ENCODE measurements around the gene SENP1.

SENP1 gene

GRCh38 chr12:48070731-48071130 is 35.1 kb downstream of the SENP1 start:
- Histone ChIP-seq H3K4me3 (ENCODE audit: low read length in 2 of 2) (no peak overlapping the region), H3K36me3 (ENCODE audit: control insufficient read depth in 2 of 2, insufficient read depth in 2 of 2, low read length in 2 of 2) (peaks cover 29 to 41% of the 10 kb centered on the region in 2 donors), H3K4me1 (ENCODE audit: control insufficient read depth in 2 of 2, insufficient read depth in 2 of 2, low read length in 2 of 2) (no peaks in the 10 kb centered on the region), H3K9ac (ENCODE audit: low read depth in 1 of 2, low read length in 2 of 2) (no peak overlapping the region), H3K27ac (ENCODE audit: low read depth in 2 of 2, low read length in 2 of 2) (no peak overlapping the region), H3K9me3 (ENCODE audit: control insufficient read depth in 2 of 2, low read length in 2 of 2) (no peaks in the 10 kb centered on the region), H3K27me3 (ENCODE audit: control insufficient read depth in 2 of 2, insufficient read depth in 2 of 2, low read length in 2 of 2) (no peaks in the 10 kb centered on the region)

- Histone ChIP-seq H3K9ac (ENCODE audit: low read depth in 1 of 2, low read length in 2 of 2) (no peak overlapping the region), H3K36me3 (ENCODE audit: control insufficient read depth in 2 of 2, insufficient read depth in 2 of 2, low read length in 2 of 2) (peaks cover 34 to 48% of the 10 kb centered on the region in 2 donors), H3K9me3 (ENCODE audit: control insufficient read depth in 2 of 2, low read length in 2 of 2) (no peaks in the 10 kb centered on the region), H3K27ac (ENCODE audit: low read depth in 2 of 2, low read length in 2 of 2) (no peak overlapping the region), H3K4me3 (ENCODE audit: low read length in 2 of 2) (no peak overlapping the region), H3K4me1 (ENCODE audit: control insufficient read depth in 2 of 2, insufficient read depth in 2 of 2, low read length in 2 of 2) (no peaks in the 10 kb centered on the region), H3K27me3 (ENCODE audit: control insufficient read depth in 2 of 2, insufficient read depth in 2 of 2, low read length in 2 of 2) (no peaks in the 10 kb centered on the region)
Measured at GRCh38 chr12:48070033-48070432, 35.8 kb downstream of the SENP1 start.

GRCh38 chr12:48069241-48069640 is 36.6 kb downstream of the SENP1 start:
- Histone ChIP-seq H3K9me3 (ENCODE audit: control insufficient read depth in 2 of 2, low read length in 2 of 2) (no peaks in the 10 kb centered on the region), H3K27ac (ENCODE audit: low read depth in 2 of 2, low read length in 2 of 2) (no peak overlapping the region), H3K36me3 (ENCODE audit: control insufficient read depth in 2 of 2, insufficient read depth in 2 of 2, low read length in 2 of 2) (peaks cover 36 to 51% of the 10 kb centered on the region in 2 donors), H3K27me3 (ENCODE audit: control insufficient read depth in 2 of 2, insufficient read depth in 2 of 2, low read length in 2 of 2) (no peaks in the 10 kb centered on the region), H3K4me3 (ENCODE audit: low read length in 2 of 2) (no peak overlapping the region), H3K9ac (ENCODE audit: low read depth in 1 of 2, low read length in 2 of 2) (no peak overlapping the region), H3K4me1 (ENCODE audit: control insufficient read depth in 2 of 2, insufficient read depth in 2 of 2, low read length in 2 of 2) (no peaks in the 10 kb centered on the region)

- Histone ChIP-seq H3K36me3 (ENCODE audit: control insufficient read depth in 2 of 2, insufficient read depth in 2 of 2, low read length in 2 of 2) (peaks cover 33 to 50% of the 10 kb centered on the region in 2 donors), H3K4me3 (ENCODE audit: low read length in 2 of 2) (no peak overlapping the region), H3K27me3 (ENCODE audit: control insufficient read depth in 2 of 2, insufficient read depth in 2 of 2, low read length in 2 of 2) (no peaks in the 10 kb centered on the region)
Measured at GRCh38 chr12:48068457-48068856, 37.4 kb downstream of the SENP1 start.

GRCh38 chr12:48067250-48067938 is 38.5 kb downstream of the SENP1 start:
- Histone ChIP-seq H3K9ac (ENCODE audit: low read depth in 1 of 2, low read length in 2 of 2) (no peak overlapping the region), H3K9me3 (ENCODE audit: control insufficient read depth in 2 of 2, low read length in 2 of 2) (no peaks in the 10 kb centered on the region), H3K27ac (ENCODE audit: low read depth in 2 of 2, low read length in 2 of 2) (no peak overlapping the region), H3K36me3 (ENCODE audit: control insufficient read depth in 2 of 2, insufficient read depth in 2 of 2, low read length in 2 of 2) (peaks cover 35 to 50% of the 10 kb centered on the region in 2 donors), H3K4me3 (ENCODE audit: low read length in 2 of 2) (no peak overlapping the region), H3K4me1 (ENCODE audit: control insufficient read depth in 2 of 2, insufficient read depth in 2 of 2, low read length in 2 of 2) (no peaks in the 10 kb centered on the region), H3K27me3 (ENCODE audit: control insufficient read depth in 2 of 2, insufficient read depth in 2 of 2, low read length in 2 of 2) (no peaks in the 10 kb centered on the region)

More at GRCh38 chr12:48068457-48068856, 37.4 kb downstream of the SENP1 start:
- Histone ChIP-seq H3K4me1 (ENCODE audit: control insufficient read depth in 2 of 2, insufficient read depth in 2 of 2, low read length in 2 of 2) (no peaks in the 10 kb centered on the region), H3K27ac (ENCODE audit: low read depth in 2 of 2, low read length in 2 of 2) (no peak overlapping the region), H3K9me3 (ENCODE audit: control insufficient read depth in 2 of 2, low read length in 2 of 2) (no peaks in the 10 kb centered on the region), H3K9ac (ENCODE audit: low read depth in 1 of 2, low read length in 2 of 2) (no peak overlapping the region)

- peaks cover 29 to 54% of the 10 kb centered on the region in 2 donors for H3K36me3 ChIP-seq (ENCODE audit: control insufficient read depth in 2 of 2, insufficient read depth in 2 of 2, low read length in 2 of 2)
Measured at GRCh38 chr12:48065041-48065440, 40.8 kb downstream of the SENP1 start.

GRCh38 chr12:48063530-48063929 is 42.3 kb downstream of the SENP1 start:
- no peak overlapping the region for H3K9ac ChIP-seq (ENCODE audit: low read depth in 1 of 2, low read length in 2 of 2)
- H3K27ac ChIP-seq (ENCODE audit: low read depth in 2 of 2, low read length in 2 of 2) = no peak overlapping the region
- H3K36me3 ChIP-seq (ENCODE audit: control insufficient read depth in 2 of 2, insufficient read depth in 2 of 2, low read length in 2 of 2) = peaks cover 34 to 58% of the 10 kb centered on the region in 2 donors
- H3K4me3 ChIP-seq (ENCODE audit: low read length in 2 of 2) = no peak overlapping the region
- H3K9me3 ChIP-seq (ENCODE audit: control insufficient read depth in 2 of 2, low read length in 2 of 2) = no peaks in the 10 kb centered on the region
- H3K4me1 ChIP-seq (ENCODE audit: control insufficient read depth in 2 of 2, insufficient read depth in 2 of 2, low read length in 2 of 2) = no peaks in the 10 kb centered on the region
- H3K27me3 ChIP-seq (ENCODE audit: control insufficient read depth in 2 of 2, insufficient read depth in 2 of 2, low read length in 2 of 2) = no peaks in the 10 kb centered on the region

More at GRCh38 chr12:48065041-48065440, 40.8 kb downstream of the SENP1 start:
- Histone ChIP-seq H3K9ac (ENCODE audit: low read depth in 1 of 2, low read length in 2 of 2) (no peak overlapping the region), H3K4me3 (ENCODE audit: low read length in 2 of 2) (no peak overlapping the region), H3K9me3 (ENCODE audit: control insufficient read depth in 2 of 2, low read length in 2 of 2) (no peaks in the 10 kb centered on the region), H3K27me3 (ENCODE audit: control insufficient read depth in 2 of 2, insufficient read depth in 2 of 2, low read length in 2 of 2) (no peaks in the 10 kb centered on the region), H3K27ac (ENCODE audit: low read depth in 2 of 2, low read length in 2 of 2) (no peak overlapping the region), H3K4me1 (ENCODE audit: control insufficient read depth in 2 of 2, insufficient read depth in 2 of 2, low read length in 2 of 2) (no peaks in the 10 kb centered on the region)

GRCh38 chr12:48061938-48062719 is 43.8 kb downstream of the SENP1 start:
- Histone ChIP-seq H3K9me3 (ENCODE audit: control insufficient read depth in 2 of 2, low read length in 2 of 2) (no peaks in the 10 kb centered on the region), H3K4me3 (ENCODE audit: low read length in 2 of 2) (no peak overlapping the region), H3K27ac (ENCODE audit: low read depth in 2 of 2, low read length in 2 of 2) (no peak overlapping the region), H3K36me3 (ENCODE audit: control insufficient read depth in 2 of 2, insufficient read depth in 2 of 2, low read length in 2 of 2) (peaks cover 34 to 61% of the 10 kb centered on the region in 2 donors), H3K4me1 (ENCODE audit: control insufficient read depth in 2 of 2, insufficient read depth in 2 of 2, low read length in 2 of 2) (no peaks in the 10 kb centered on the region), H3K27me3 (ENCODE audit: control insufficient read depth in 2 of 2, insufficient read depth in 2 of 2, low read length in 2 of 2) (no peaks in the 10 kb centered on the region), H3K9ac (ENCODE audit: low read depth in 1 of 2, low read length in 2 of 2) (no peak overlapping the region)

- no peaks in the 10 kb centered on the region for H3K27me3 ChIP-seq (ENCODE audit: control insufficient read depth in 2 of 2, insufficient read depth in 2 of 2, low read length in 2 of 2)
- no peak overlapping the region for H3K9ac ChIP-seq (ENCODE audit: low read depth in 1 of 2, low read length in 2 of 2)
- H3K4me3 ChIP-seq (ENCODE audit: low read length in 2 of 2) = no peak overlapping the region
- no peak overlapping the region for H3K27ac ChIP-seq (ENCODE audit: low read depth in 2 of 2, low read length in 2 of 2)
- peaks cover 33 to 58% of the 10 kb centered on the region in 2 donors for H3K36me3 ChIP-seq (ENCODE audit: control insufficient read depth in 2 of 2, insufficient read depth in 2 of 2, low read length in 2 of 2)
- H3K9me3 ChIP-seq (ENCODE audit: control insufficient read depth in 2 of 2, low read length in 2 of 2) = no peaks in the 10 kb centered on the region
- no peaks in the 10 kb centered on the region for H3K4me1 ChIP-seq (ENCODE audit: control insufficient read depth in 2 of 2, insufficient read depth in 2 of 2, low read length in 2 of 2)
Measured at GRCh38 chr12:48060474-48060873, 45.4 kb downstream of the SENP1 start.

GRCh38 chr12:48058771-48059170 is 47.1 kb downstream of the SENP1 start:
- peaks cover 24 to 47% of the 10 kb centered on the region in 2 donors for H3K36me3 ChIP-seq (ENCODE audit: control insufficient read depth in 2 of 2, insufficient read depth in 2 of 2, low read length in 2 of 2)
- no peaks in the 10 kb centered on the region for H3K9me3 ChIP-seq (ENCODE audit: control insufficient read depth in 2 of 2, low read length in 2 of 2)
- H3K27ac ChIP-seq (ENCODE audit: low read depth in 2 of 2, low read length in 2 of 2) = no peak overlapping the region
- no peak overlapping the region for H3K9ac ChIP-seq (ENCODE audit: low read depth in 1 of 2, low read length in 2 of 2)
- no peaks in the 10 kb centered on the region for H3K27me3 ChIP-seq (ENCODE audit: control insufficient read depth in 2 of 2, insufficient read depth in 2 of 2, low read length in 2 of 2)
- no peak overlapping the region for H3K4me3 ChIP-seq (ENCODE audit: low read length in 2 of 2)
- H3K4me1 ChIP-seq (ENCODE audit: control insufficient read depth in 2 of 2, insufficient read depth in 2 of 2, low read length in 2 of 2) = no peaks in the 10 kb centered on the region

All from mucosa of rectum (tissue), 2 donors.